Hematopoietic multipotent progenitor cell treated with erythropoietin and hydrocortisone succinate and interleukin-3 and kit ligand, for 17 days (in vitro differentiated cells): ENCODE data around the gene ANO10.

Experiments
- DNase-seq: peaks from one replicate; pipeline ENCODE4 v3.0.0-alpha.2; 2015; ENCODE audit warnings: low spot score

ANO10 gene

GRCh38 chr3:43346978-43347749 is 274.6 kb downstream of the ANO10 start:
- no peak for DNase-seq

GRCh38 chr3:43345877-43346276 is 275.9 kb downstream of the ANO10 start:
- no peak for DNase-seq

- no peak for DNase-seq
Measured at GRCh38 chr3:43345246-43345645, 276.6 kb downstream of the ANO10 start.

GRCh38 chr3:43344520-43344919 is 277.3 kb downstream of the ANO10 start:
- DNase-seq = no peak

GRCh38 chr3:43343815-43344214 is 278.0 kb downstream of the ANO10 start:
- DNase-seq = no peak

GRCh38 chr3:43343185-43343584 is 278.6 kb downstream of the ANO10 start:
- no peak for DNase-seq

GRCh38 chr3:43341788-43342187 is 280.0 kb downstream of the ANO10 start:
- DNase-seq = no peak

GRCh38 chr3:43340403-43340802 is 281.4 kb downstream of the ANO10 start:
- no peak for DNase-seq

- DNase-seq = no peak
Measured at GRCh38 chr3:43338295-43338694, 283.5 kb downstream of the ANO10 start.

- DNase-seq = no peak
Measured at GRCh38 chr3:43335799-43336198, 286.0 kb downstream of the ANO10 start.

- DNase-seq = no peak
Measured at GRCh38 chr3:43334976-43335375, 286.8 kb downstream of the ANO10 start.

GRCh38 chr3:43331381-43331780 is 290.4 kb downstream of the ANO10 start:
- DNase-seq = no peak

- no peak for DNase-seq
Measured at GRCh38 chr3:43330981-43331380, 290.8 kb downstream of the ANO10 start.

- no peak for DNase-seq
Measured at GRCh38 chr3:43328653-43329052, 293.2 kb downstream of the ANO10 start.

GRCh38 chr3:43327582-43327979 is 294.2 kb downstream of the ANO10 start:
- no peak for DNase-seq

GRCh38 chr3:43326891-43327581 is 294.8 kb downstream of the ANO10 start:
- no peak for DNase-seq

GRCh38 chr3:43323541-43323940 is 298.3 kb downstream of the ANO10 start:
- DNase-seq = no peak

GRCh38 chr3:43320288-43320687 is 301.5 kb downstream of the ANO10 start:
- no peak for DNase-seq

- no peak for DNase-seq
Measured at GRCh38 chr3:43319794-43320193, 302.0 kb downstream of the ANO10 start.

- no peak for DNase-seq
Measured at GRCh38 chr3:43319376-43319775, 302.4 kb downstream of the ANO10 start.

GRCh38 chr3:43317461-43318316 is 304.1 kb downstream of the ANO10 start:
- no peak for DNase-seq

GRCh38 chr3:43316783-43317460 is 304.9 kb downstream of the ANO10 start:
- no peak for DNase-seq
